H1 (cell line): ENCODE measurements around the gene PTPRF. TPM values are rescaled to one million over a fixed set of nuclear protein-coding genes. Genes with fewer than 3 reads are reported as not detected.

Experiments
- CTCF ChIA-PET: fragments of 300-600 bp; sonication (Branson Sonifier 250); formaldehyde crosslinking; loops from one replicate; lab custom pipeline; 2021; ENCODE audit not compliant: partially characterized antibody; lab: Charles Lee
- POLR2A ChIA-PET: fragments of 300-600 bp; sonication (Branson Sonifier 250); formaldehyde crosslinking; loops from one replicate; lab custom pipeline; 2021; ENCODE audit warnings: inconsistent platforms; ENCODE audit not compliant: partially characterized antibody; lab: Charles Lee
- DNase-seq, 2 experiments: peaks; one replicate each; pipeline versions ENCODE4 v3.0.0 to v3.0.0-alpha.2; 2010 to 2022; ENCODE audit warnings: low spot score in 2 of 2, low read depth in 1 of 2, mixed read lengths in 1 of 2
- FAIRE-seq: peaks from 2 replicates; lab custom pipeline; 2011; peaks lifted over from hg19 to GRCh38; lab: Jason Lieb, UNC
- H2AFZ ChIP-seq: 2 replicates; pipeline ENCODE4 v1.8.1; 2012; ENCODE audit warnings: low read length, inconsistent platforms
- H2AK5ac ChIP-seq: 2 replicates; pipeline ENCODE4 v1.6.1; 2013; ENCODE audit warnings: low read depth, low read length
- H2BK120ac ChIP-seq: replicated peaks from 2 replicates; pipeline ENCODE3; 2013; ENCODE audit warnings: low read depth, low read length, inconsistent platforms
- H2BK12ac ChIP-seq: 2 replicates; pipeline ENCODE4 v1.6.1; 2013; ENCODE audit warnings: low read depth, low read length
- H2BK15ac ChIP-seq: 2 replicates; pipeline ENCODE4 v1.6.1; 2013; ENCODE audit warnings: low read length
- H2BK20ac ChIP-seq: 2 replicates; pipeline ENCODE4 v1.6.1; 2013; ENCODE audit warnings: low read length
- H2BK5ac ChIP-seq: 2 replicates; pipeline ENCODE4 v1.6.1; 2013; ENCODE audit warnings: low read depth, low read length
- H3K14ac ChIP-seq: 2 replicates; pipeline ENCODE4 v1.6.1; 2013; ENCODE audit warnings: inconsistent platforms; ENCODE audit not compliant: insufficient read length
- H3K18ac ChIP-seq: 2 replicates; pipeline ENCODE4 v1.6.1; 2013; ENCODE audit warnings: low read length; ENCODE audit errors: extremely low read depth
- H3K23ac ChIP-seq: 2 replicates; pipeline ENCODE4 v1.6.1; 2013; ENCODE audit warnings: inconsistent platforms; ENCODE audit not compliant: insufficient read length
- H3K23me2 ChIP-seq: 2 replicates; pipeline ENCODE4 v1.6.1; 2013; ENCODE audit warnings: low read depth, low read length
- H3K27ac ChIP-seq: 2 replicates; pipeline ENCODE4 v1.6.1; 2011; ENCODE audit warnings: low read depth, low read length, inconsistent platforms
- H3K27me3 ChIP-seq, 4 experiments: replicated peaks in 1 of 4; 1 replicate in 1 of 4; 2 replicates in 3 of 4; pipeline versions ENCODE4 v1.6.1 to v1.8.1; 2011 to 2013; ENCODE audit warnings: low read length in 3 of 4, mild to moderate bottlenecking in 3 of 4, inconsistent platforms in 2 of 4, mixed read lengths in 2 of 4, moderate library complexity in 1 of 4; ENCODE audit not compliant: control insufficient read depth in 3 of 4, insufficient read depth in 3 of 4; ENCODE audit errors: extremely low read depth in 1 of 4
- H3K36me3 ChIP-seq, 4 experiments: 2 replicates each; pipeline versions ENCODE4 v1.6.1 to v1.8.1; 2011 to 2013; ENCODE audit warnings: mild to moderate bottlenecking in 4 of 4, low read length in 3 of 4, moderate library complexity in 2 of 4, control low read depth in 1 of 4, inconsistent platforms in 1 of 4; ENCODE audit not compliant: insufficient read depth in 4 of 4, control insufficient read depth in 2 of 4
- H3K4ac ChIP-seq: replicated peaks from 2 replicates; pipeline ENCODE3; 2013; ENCODE audit warnings: low read length, low read depth, mixed read lengths, inconsistent platforms; ENCODE audit not compliant: insufficient read length
- H3K4me1 ChIP-seq, 4 experiments: replicated peaks in 1 of 4; 1 replicate in 1 of 4; 2 replicates in 3 of 4; pipeline versions ENCODE4 v1.6.1 to v1.8.1; 2011 to 2013; ENCODE audit warnings: low read length in 3 of 4, inconsistent platforms in 2 of 4, mixed read lengths in 1 of 4; ENCODE audit not compliant: insufficient read depth in 4 of 4, control insufficient read depth in 3 of 4
- H3K4me2 ChIP-seq, 2 experiments: 2 replicates each; pipeline versions ENCODE4 v1.6.1 to v1.8.1; 2011 to 2013; ENCODE audit warnings: low read depth in 2 of 2, low read length in 2 of 2, control low read depth in 1 of 2, inconsistent platforms in 1 of 2, mild to moderate bottlenecking in 1 of 2; ENCODE audit not compliant: insufficient read depth in 1 of 2
- H3K4me3 ChIP-seq, 4 experiments: fragments of 200-600, 300-600 bp in 1 of 4; sonication (generic), shearing (Covaris generic), sonication (Bioruptor Twin) in 1 of 4; 2 replicates each; pipeline versions ENCODE4 v1.5.1 to v1.8.1; 2011 to 2016; ENCODE audit warnings: low read length in 4 of 4, low read depth in 3 of 4, control low read depth in 2 of 4, inconsistent platforms in 2 of 4, mild to moderate bottlenecking in 2 of 4, mixed read lengths in 1 of 4, moderate library complexity in 1 of 4; ENCODE audit not compliant: insufficient read depth in 2 of 4; ENCODE audit errors: extremely low read depth in 1 of 4
- H3K56ac ChIP-seq: replicated peaks from 2 replicates; pipeline ENCODE3; 2013; ENCODE audit warnings: low read depth, mild to moderate bottlenecking, mixed read lengths, low read length, inconsistent platforms; ENCODE audit not compliant: insufficient read length
- H3K79me1 ChIP-seq: 2 replicates; pipeline ENCODE4 v1.6.1; 2013; ENCODE audit warnings: low read depth, low read length, control low read depth
- H3K79me2 ChIP-seq, 2 experiments: 2 replicates each; pipeline versions ENCODE4 v1.6.1 to v1.8.1; 2012 to 2013; ENCODE audit warnings: low read length in 2 of 2, mild to moderate bottlenecking in 2 of 2, inconsistent platforms in 1 of 2; ENCODE audit not compliant: insufficient read depth in 2 of 2, control insufficient read depth in 1 of 2
- H3K9ac ChIP-seq, 4 experiments: replicated peaks in 1 of 4; 1 replicate in 1 of 4; 2 replicates in 3 of 4; pipeline versions ENCODE4 v1.6.1 to v1.8.1; 2011 to 2013; ENCODE audit warnings: low read depth in 3 of 4, low read length in 3 of 4, control low read depth in 2 of 4, mild to moderate bottlenecking in 2 of 4, moderate library complexity in 2 of 4, inconsistent platforms in 1 of 4; ENCODE audit errors: extremely low read depth in 1 of 4
- H3K9me3 ChIP-seq, 2 experiments: 2 replicates each; pipeline versions ENCODE4 v1.6.1 to v1.8.1; 2012 to 2013; ENCODE audit warnings: mild to moderate bottlenecking in 2 of 2, moderate library complexity in 2 of 2, control low read depth in 1 of 2, inconsistent platforms in 1 of 2, low read depth in 1 of 2, low read length in 1 of 2, mixed read lengths in 1 of 2; ENCODE audit not compliant: insufficient read depth in 2 of 2
- H4K20me1 ChIP-seq, 2 experiments: replicated peaks in 1 of 2; 2 replicates each; pipeline versions ENCODE3 to v1.8.1; 2011 to 2013; ENCODE audit warnings: inconsistent platforms in 2 of 2, low read length in 2 of 2, mild to moderate bottlenecking in 1 of 2; ENCODE audit not compliant: insufficient read depth in 2 of 2, control insufficient read depth in 1 of 2
- H4K5ac ChIP-seq: 2 replicates; pipeline ENCODE4 v1.6.1; 2013; ENCODE audit warnings: low read length, low read depth, mixed read lengths, inconsistent platforms; ENCODE audit not compliant: insufficient read length
- H4K8ac ChIP-seq: 2 replicates; pipeline ENCODE4 v1.8.0; 2013; ENCODE audit warnings: mild to moderate bottlenecking, moderate library complexity, low read length, inconsistent platforms; ENCODE audit not compliant: insufficient read depth; ENCODE audit errors: extremely low read depth
- H4K91ac ChIP-seq: replicated peaks from 2 replicates; pipeline ENCODE3; 2013; ENCODE audit warnings: low read length, mixed read lengths, inconsistent platforms; ENCODE audit not compliant: insufficient read length
- ATF3 ChIP-seq: IDR thresholded peaks from 2 replicates; pipeline ENCODE4 v1.6.1; 2011; ENCODE audit warnings: low read depth, mild to moderate bottlenecking, low read length; ENCODE audit not compliant: insufficient read depth
- BACH1 ChIP-seq: IDR thresholded peaks from 2 replicates; pipeline ENCODE4 v1.6.1; 2012; ENCODE audit warnings: low read length, improper control_type of control experiment
- CHD2 ChIP-seq: IDR thresholded peaks from 2 replicates; pipeline ENCODE4 v1.6.1; 2012; ENCODE audit warnings: low read length, improper control_type of control experiment
- E2F6 ChIP-seq: IDR thresholded peaks from 2 replicates; pipeline ENCODE4 v1.6.1; 2012; ENCODE audit warnings: inconsistent platforms
- NRF1 ChIP-seq: IDR thresholded peaks from 2 replicates; pipeline ENCODE4 v1.6.1; 2011; ENCODE audit warnings: mild to moderate bottlenecking, low read depth, low read length, improper control_type of control experiment
- POLR2A ChIP-seq, 2 experiments: IDR thresholded peaks; 1 replicate in 1 of 2; 2 replicates in 1 of 2; pipeline ENCODE4 v1.6.1; 2011; ENCODE audit warnings: low read depth in 2 of 2, low read length in 2 of 2, mild to moderate bottlenecking in 2 of 2; ENCODE audit errors: control extremely low read depth in 1 of 2
- RBBP5 ChIP-seq: IDR thresholded peaks from 2 replicates; pipeline ENCODE4 v1.7.1; 2012; ENCODE audit warnings: low read depth, mild to moderate bottlenecking, inconsistent platforms, low read length, moderate library complexity, borderline replicate concordance
- SAP30 ChIP-seq: fragments of 300-600 bp; sonication (generic); IDR thresholded peaks from 2 replicates; pipeline ENCODE4 v1.7.1; 2012; ENCODE audit warnings: low read length, moderate library complexity, mild to moderate bottlenecking, inconsistent platforms; ENCODE audit not compliant: insufficient read depth, insufficient replicate concordance
- WGBS, 2 experiments: shearing (Covaris generic) in 1 of 2; methylation state at CpG; one replicate each; pipeline versions ENCODE4 v1.1.6 to v1.1.7; 2013 to 2015; ENCODE audit warnings: low lambda C conversion rate in 2 of 2, mixed read lengths in 2 of 2, inconsistent platforms in 1 of 2, low coverage in 1 of 2, missing lambda C conversion rate in 1 of 2; ENCODE audit not compliant: insufficient replicate concordance in 2 of 2, insufficient coverage in 1 of 2, insufficient read length in 1 of 2; ENCODE audit errors: extremely low coverage in 1 of 2, missing lambda C conversion rate in 1 of 2; 5-methylcytosine and 5-hydroxymethylcytosine counted together
- polyA plus RNA-seq, 7 experiments: library from polyadenylated mRNA; depleted of rRNA in 3 of 7; stranded (reverse) in 5 of 7; unstranded in 2 of 7; fragments of >200 nt in 5 of 7; fragments of 200-250 nt in 2 of 7; gene quantifications; 1 replicate in 5 of 7; 2 replicates in 1 of 7; 4 replicates in 1 of 7; pipeline versions ENCODE4 v1.2.1 to v1.2.3, GENCODE V29; 2011 to 2013; ENCODE audit warnings: missing spikeins in 2 of 7, mixed read lengths in 2 of 7
- total RNA-seq: library from RNA; stranded (reverse); fragmentation: NEBNext Ultra II Directional; extraction: Animal tissue kit (Norgen Biotek cat#: 25700); gene quantifications from 2 replicates; pipeline ENCODE4 v1.2.1, GENCODE V29; 2021
- TF ChIP-seq, protein P1 (sequence below): IDR thresholded peaks from 2 replicates; pipeline ENCODE4 v1.6.1; 2012; ENCODE audit warnings: low read length, inconsistent platforms

The PTPRF gene
- total and polyA plus RNA-seq, 2 of the 8 experiments (the other 6 are each of a cell fraction or from before 2014, with no cell fraction given) = 136 to 231 TPM

DNA sequence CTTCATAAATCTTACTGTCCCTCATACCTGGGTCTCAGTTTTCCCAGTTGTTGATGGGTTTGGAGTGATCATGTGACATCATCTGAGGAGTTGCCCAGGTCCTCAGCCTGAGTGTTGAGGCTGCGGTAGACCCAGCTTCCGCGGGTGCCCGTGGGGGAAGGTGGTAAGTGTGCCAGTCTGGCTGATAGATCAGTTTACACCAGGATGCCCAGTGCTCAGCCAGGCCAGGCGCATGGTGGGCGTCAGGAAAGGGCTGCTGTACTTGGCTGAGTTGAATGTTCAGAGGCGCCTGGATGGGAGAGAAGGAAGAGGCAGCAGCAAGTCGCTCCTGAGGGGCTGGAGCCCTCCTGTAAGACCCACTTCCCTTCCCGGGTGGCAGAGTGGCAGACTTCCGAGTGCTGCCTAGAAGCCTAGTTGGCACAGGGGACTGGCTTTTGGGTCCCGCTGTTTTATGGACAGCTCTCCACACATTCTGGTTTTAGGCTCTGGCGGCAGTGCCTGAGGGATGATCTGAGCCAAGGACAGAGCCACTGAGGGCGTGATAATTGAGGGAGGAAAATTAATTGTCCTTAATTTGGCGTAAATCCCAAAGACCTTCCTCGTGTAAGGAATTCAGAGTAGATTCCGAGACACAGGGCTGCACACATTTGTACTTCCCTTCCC is 35.8 kb downstream of the PTPRF start:
- Histone ChIP-seq H3K27ac (no peak overlapping the region), H3K79me2 (peaks cover 0 to 4% of the 10 kb centered on the region in 2 experiments; a peak in 1 of 4 replicates), H4K91ac (no peak overlapping the region), H3K36me3 (peaks cover 0 to 15% (median 7%) of the 10 kb centered on the region in 4 experiments; a peak in 5 of 8 replicates), H3K9ac (no peak overlapping the region), H2AFZ (no peak overlapping the region), H3K79me1 (peaks cover 9% of the 10 kb centered on the region), H2BK120ac (no peak overlapping the region), H3K4ac (no peak overlapping the region), H3K18ac (no peak overlapping the region), H4K20me1 (peaks cover 19 to 23% of the 10 kb centered on the region in 2 experiments), H2BK20ac (no peak overlapping the region), H2AK5ac (no peak overlapping the region), H3K23ac (no peak overlapping the region), H3K14ac (no peak overlapping the region), H3K23me2 (peaks cover 4% of the 10 kb centered on the region; the same call in 1 of the 2 replicates), H3K56ac (no peak overlapping the region), H4K8ac (no peak overlapping the region), H2BK5ac (no peak overlapping the region), H2BK12ac (no peak overlapping the region), H3K4me2 (0 out of 4 replicates have a peak overlapping the region, but pooled peaks of 1 of the 2 experiments have one; percentile 44), H3K27me3 (no peaks in the 10 kb centered on the region), H3K4me3 (no peak overlapping the region), H2BK15ac (no peak overlapping the region), H3K4me1 (peaks cover 0 to 25% (median 20%) of the 10 kb centered on the region in 4 experiments; a peak in 6 of 7 replicates), H3K9me3 (no peaks in the 10 kb centered on the region), H4K5ac (no peak overlapping the region)
- WGBS, 2 experiments = 95% methylated on average over 16 of the region's 16 CpGs; no CpG with 5 or more reads in 1 of the 2 experiments
- ChIA-PET CTCF (interaction anchor here (0.9 to 3.4 kb wide), 3 partner anchors 12 to 439 kb away, joined by 3 to 33 read pairs (median 10); no protein-coding TSS in a partner anchor), POLR2A (interaction anchor here (1.7 kb wide), 2 partner anchors 8 to 113 kb away, joined by 4 to 6 read pairs; no protein-coding TSS in a partner anchor)
- DNase-seq (no peak), FAIRE-seq (no peak)
- no peak for TF ChIP-seq RBBP5
- TF ChIP-seq, protein P1, sequence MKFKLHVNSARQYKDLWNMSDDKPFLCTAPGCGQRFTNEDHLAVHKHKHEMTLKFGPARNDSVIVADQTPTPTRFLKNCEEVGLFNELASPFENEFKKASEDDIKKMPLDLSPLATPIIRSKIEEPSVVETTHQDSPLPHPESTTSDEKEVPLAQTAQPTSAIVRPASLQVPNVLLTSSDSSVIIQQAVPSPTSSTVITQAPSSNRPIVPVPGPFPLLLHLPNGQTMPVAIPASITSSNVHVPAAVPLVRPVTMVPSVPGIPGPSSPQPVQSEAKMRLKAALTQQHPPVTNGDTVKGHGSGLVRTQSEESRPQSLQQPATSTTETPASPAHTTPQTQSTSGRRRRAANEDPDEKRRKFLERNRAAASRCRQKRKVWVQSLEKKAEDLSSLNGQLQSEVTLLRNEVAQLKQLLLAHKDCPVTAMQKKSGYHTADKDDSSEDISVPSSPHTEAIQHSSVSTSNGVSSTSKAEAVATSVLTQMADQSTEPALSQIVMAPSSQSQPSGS = no peak
- TF ChIP-seq SAP30 = no peak
- no peak for TF ChIP-seq NRF1
- TF ChIP-seq BACH1 = no peak
- no peak for TF ChIP-seq ATF3
- TF ChIP-seq E2F6 = no peak
- no peak for TF ChIP-seq CHD2
- no peak for TF ChIP-seq POLR2A (IDR thresholded peaks at IDR 0.05; ENCODE audit: control extremely low read depth in 1 of 2, low read depth in 2 of 2, low read length in 2 of 2)
